IMR-90 (cell line): ENCODE results near the gene STRA8. TPM values are rescaled to one million over a fixed set of nuclear protein-coding genes. Genes with fewer than 3 reads are reported as not detected.

ENCODE experiments used
- ATAC-seq: fragments of 200-7000 bp; cut with Tn5 transposase; 2 replicates; pipeline ENCODE4 v1.9.1; 2020; ENCODE audit warnings: low read depth, mild to moderate bottlenecking, moderate library complexity
- BruUV-seq: library from RNA; stranded (reverse); fragments of 400-500 nt; replicated peaks from 2 replicates; lab custom pipeline; 2021; lab: Mats Ljungman, UMichigan
- CTCF ChIA-PET: fragments of 300-600 bp; formaldehyde crosslinking; extraction: SDS; loops from one replicate; lab custom pipeline; 2021; ENCODE audit warnings: antibody characterized with exemption; lab: Yijun Ruan, JAX
- POLR2A ChIA-PET: fragments of 300-600 bp; sonication (Branson Sonifier 250); formaldehyde crosslinking; loops from one replicate; lab custom pipeline; 2022; ENCODE audit warnings: antibody characterized with exemption; ENCODE audit not compliant: unreplicated experiment; lab: Charles Lee
- DNase-seq: peaks from one replicate; pipeline ENCODE4 v3.0.0; 2013
- H2AFZ ChIP-seq: replicated peaks from 2 replicates; pipeline ENCODE3; 2013; ENCODE audit warnings: low read length, mild to moderate bottlenecking; ENCODE audit not compliant: poor library complexity
- H2AK5ac ChIP-seq: 2 replicates; pipeline ENCODE4 v1.6.1; 2013; ENCODE audit warnings: low read depth, low read length, inconsistent platforms
- H2AK9ac ChIP-seq: replicated peaks from 2 replicates; pipeline ENCODE3; 2013; ENCODE audit warnings: mild to moderate bottlenecking, low read depth, low read length, moderate library complexity; ENCODE audit not compliant: poor library complexity
- H2BK120ac ChIP-seq: 2 replicates; pipeline ENCODE4 v1.6.1; 2013; ENCODE audit warnings: low read depth, low read length, inconsistent platforms
- H2BK15ac ChIP-seq: 3 replicates; pipeline ENCODE4 v1.6.1; 2013; ENCODE audit warnings: low read depth, low read length, inconsistent platforms
- H2BK20ac ChIP-seq: 2 replicates; pipeline ENCODE4 v1.6.1; 2013; ENCODE audit warnings: low read depth, mild to moderate bottlenecking, inconsistent platforms, low read length, moderate library complexity
- H2BK5ac ChIP-seq: 2 replicates; pipeline ENCODE4 v1.6.1; 2013; ENCODE audit warnings: mild to moderate bottlenecking, low read depth, low read length, inconsistent platforms; ENCODE audit not compliant: poor library complexity, severe bottlenecking
- H3K14ac ChIP-seq: replicated peaks from 2 replicates; pipeline ENCODE4 v1.6.1; 2013; ENCODE audit warnings: low read depth, low read length, inconsistent platforms
- H3K18ac ChIP-seq: 2 replicates; pipeline ENCODE4 v1.6.1; 2013; ENCODE audit warnings: low read depth, low read length, control low read depth
- H3K23ac ChIP-seq: 2 replicates; pipeline ENCODE4 v1.6.1; 2013; ENCODE audit warnings: low read depth, low read length, inconsistent platforms
- H3K27ac ChIP-seq: 2 replicates; pipeline ENCODE4 v1.5.1; 2013; ENCODE audit warnings: mild to moderate bottlenecking, control low read depth, low read length; ENCODE audit not compliant: insufficient read depth
- H3K27me3 ChIP-seq: 2 replicates; pipeline ENCODE4 v1.6.1; 2013; ENCODE audit warnings: low read length; ENCODE audit not compliant: control insufficient read depth, insufficient read depth
- H3K36me3 ChIP-seq: 2 replicates; pipeline ENCODE4 v1.6.1; 2013; ENCODE audit warnings: low read length, mixed read lengths; ENCODE audit not compliant: control insufficient read depth, insufficient read depth
- H3K4ac ChIP-seq: 2 replicates; pipeline ENCODE4 v1.6.1; 2013; ENCODE audit warnings: low read depth, low read length, inconsistent platforms
- H3K4me1 ChIP-seq: 2 replicates; pipeline ENCODE4 v1.6.1; 2013; ENCODE audit warnings: low read length, mixed read lengths; ENCODE audit not compliant: control insufficient read depth, insufficient read depth
- H3K4me2 ChIP-seq: 2 replicates; pipeline ENCODE4 v1.6.1; 2013; ENCODE audit warnings: low read depth, mild to moderate bottlenecking, control low read depth, low read length, moderate library complexity
- H3K4me3 ChIP-seq: 2 replicates; pipeline ENCODE4 v1.5.1; 2013; ENCODE audit warnings: low read depth, mild to moderate bottlenecking, control low read depth, low read length, moderate library complexity; ENCODE audit not compliant: insufficient read depth
- H3K56ac ChIP-seq: 2 replicates; pipeline ENCODE4 v1.6.1; 2013; ENCODE audit warnings: low read length, inconsistent platforms; ENCODE audit not compliant: insufficient read depth; ENCODE audit errors: extremely low read depth
- H3K79me1 ChIP-seq, 2 experiments: 2 replicates each; pipeline ENCODE4 v1.6.1; 2013; ENCODE audit warnings: low read length in 2 of 2, inconsistent platforms in 1 of 2, low read depth in 1 of 2
- H3K9ac ChIP-seq: 2 replicates; pipeline ENCODE4 v1.6.1; 2013; ENCODE audit warnings: low read depth, low read length, control low read depth
- H3K9me1 ChIP-seq: 2 replicates; pipeline ENCODE4 v1.6.1; 2013; ENCODE audit warnings: low read length, inconsistent platforms; ENCODE audit not compliant: insufficient read depth
- H3K9me3 ChIP-seq: 2 replicates; pipeline ENCODE4 v1.6.1; 2013; ENCODE audit warnings: low read length; ENCODE audit not compliant: control insufficient read depth, insufficient read depth
- H4K20me1 ChIP-seq: 2 replicates; pipeline ENCODE4 v1.6.1; 2013; ENCODE audit warnings: low read length, inconsistent platforms; ENCODE audit not compliant: insufficient read depth
- H4K5ac ChIP-seq: 2 replicates; pipeline ENCODE4 v1.6.1; 2013; ENCODE audit warnings: mild to moderate bottlenecking, low read depth, low read length, control low read depth
- H4K8ac ChIP-seq, 2 experiments: 2 replicates each; pipeline ENCODE4 v1.6.1; 2013; ENCODE audit warnings: low read depth in 2 of 2, low read length in 2 of 2, control low read depth in 1 of 2, inconsistent platforms in 1 of 2
- H4K91ac ChIP-seq: 2 replicates; pipeline ENCODE4 v1.6.1; 2013; ENCODE audit warnings: low read depth, low read length, inconsistent platforms; ENCODE audit not compliant: insufficient read depth
- CHD1 ChIP-seq: IDR thresholded peaks from 2 replicates; pipeline ENCODE4 v1.6.1; 2012; ENCODE audit warnings: low read depth, low read length, improper control_type of control experiment
- ELK1 ChIP-seq: fragments of 150-350 bp; IDR thresholded peaks from 2 replicates; pipeline ENCODE4 v1.6.1; 2016; ENCODE audit warnings: low read depth, mild to moderate bottlenecking, low read length, moderate library complexity, borderline replicate concordance
- FOS ChIP-seq: fragments of 150-350 bp; IDR thresholded peaks from 2 replicates; pipeline ENCODE4 v1.6.1; 2016; ENCODE audit warnings: low read depth, low read length
- MAFK ChIP-seq: IDR thresholded peaks from 2 replicates; pipeline ENCODE4 v1.6.1; 2012; ENCODE audit warnings: low read depth, low read length, improper control_type of control experiment
- MAZ ChIP-seq: IDR thresholded peaks from 2 replicates; pipeline ENCODE4 v1.6.1; 2012; ENCODE audit warnings: low read depth, mild to moderate bottlenecking, low read length, improper control_type of control experiment, moderate library complexity, borderline replicate concordance
- MXI1 ChIP-seq: IDR thresholded peaks from 2 replicates; pipeline ENCODE4 v1.6.1; 2012; ENCODE audit warnings: low read depth, mild to moderate bottlenecking, low read length, moderate library complexity, borderline replicate concordance
- RAD21 ChIP-seq: IDR thresholded peaks from 2 replicates; pipeline ENCODE4 v1.6.1; 2012; ENCODE audit warnings: low read length, improper control_type of control experiment
- RFX5 ChIP-seq: IDR thresholded peaks from 2 replicates; pipeline ENCODE4 v1.8.0; 2012; ENCODE audit warnings: low read depth, mild to moderate bottlenecking, low read length, moderate library complexity
- SMC3 ChIP-seq: fragments of 150-350 bp; IDR thresholded peaks from 2 replicates; pipeline ENCODE4 v1.6.1; 2016; ENCODE audit warnings: low read depth, mild to moderate bottlenecking, antibody characterized with exemption, low read length, moderate library complexity
- WGBS, 2 experiments: methylation state at CpG; one replicate each; pipeline versions ENCODE4 v1.1.5 to v1.1.7; 2013; ENCODE audit warnings: missing lambda C conversion rate in 2 of 2; ENCODE audit not compliant: insufficient read length in 1 of 2; ENCODE audit errors: extremely low coverage in 2 of 2; 5-methylcytosine and 5-hydroxymethylcytosine counted together
- dilution Hi-C: fragments of 300-500 bp; cut with HindIII; formaldehyde crosslinking; loops from one replicate; pipeline ENCODE4 v1.14.3; 2018; ENCODE audit warnings: low sequenced_read_pairs; ENCODE audit not compliant: unreplicated experiment
- in situ Hi-C: fragments of 300-500 bp; cut with MboI; formaldehyde crosslinking; loops from 3 replicates; pipeline ENCODE4 v1.14.3; 2019; ENCODE audit warnings: low sequenced_read_pairs, inconsistent platforms, mixed read lengths
- intact Hi-C: fragments of 100-400 bp; cut with micrococcal nuclease; formaldehyde crosslinking; loops from 2 replicates; pipeline ENCODE4 v1.10.0; 2022
- polyA plus RNA-seq, 3 experiments: library from polyadenylated mRNA; depleted of rRNA; stranded (reverse); fragments of >200 nt; gene quantifications; 2 replicates each; pipeline ENCODE4 v1.2.3, GENCODE V29; 2012; ENCODE audit warnings: low replicate concordance in 1 of 3
- total RNA-seq: library from RNA; depleted of rRNA; stranded (reverse); fragments of >200 nt; gene quantifications from 2 replicates; pipeline ENCODE4 v1.2.3, GENCODE V29; 2012
- TF ChIP-seq, protein P1 (sequence below): conservative IDR thresholded peaks from 2 replicates; pipeline ENCODE4 v1.5.1; 2012; ENCODE audit warnings: mild to moderate bottlenecking, low read depth, low read length, improper control_type of control experiment

The STRA8 gene
- total and polyA plus RNA-seq, 2 of the 4 experiments (the other 2 are of a cell fraction) = not detected

DNA sequence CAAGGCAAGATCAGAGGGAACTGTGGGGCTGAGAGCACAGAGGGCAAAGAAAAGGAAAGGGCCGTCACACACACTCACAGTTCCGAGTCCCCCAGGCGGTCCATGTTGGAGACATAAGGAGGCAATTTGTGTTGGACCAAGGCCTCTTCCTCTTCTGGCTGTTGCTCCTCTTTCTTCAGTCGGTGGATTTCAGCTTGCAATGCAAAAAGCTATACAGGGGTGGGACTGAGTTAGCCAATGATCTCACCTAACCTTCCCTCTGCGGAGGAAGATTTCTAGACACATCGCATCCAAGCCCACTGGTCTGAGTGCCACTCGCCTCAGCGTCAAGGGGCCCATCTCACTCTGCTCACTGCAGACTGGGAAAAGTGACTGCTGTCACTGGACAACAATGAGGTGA, 27.8 kb upstream of the STRA8 start:
- no TSS peak for BruUV-seq
- H3K79me1 ChIP-seq = peaks cover 8 to 38% of the 10 kb centered on the region in 2 experiments; a peak in 3 of 4 replicates
- no peak overlapping the region for H3K18ac ChIP-seq
- H3K9ac ChIP-seq = no peak overlapping the region
- H3K27ac ChIP-seq = no peak overlapping the region
- no peak overlapping the region for H2AK9ac ChIP-seq
- H2AK5ac ChIP-seq = no peak overlapping the region; the same call in 1 of the 2 replicates
- H3K4me2 ChIP-seq = no peak overlapping the region
- H4K8ac ChIP-seq = no peak overlapping the region
- intact Hi-C loops (no loop called here), dilution Hi-C loops (no loop called here), in situ Hi-C loops (no loop called here)
- no peak overlapping the region for H3K56ac ChIP-seq
- WGBS, 2 experiments = no CpG with 5 or more reads among the region's 8 CpGs
- no peaks in the 10 kb centered on the region for H4K20me1 ChIP-seq
- CTCF ChIA-PET = no interaction called here
- DNase-seq (no peak), ATAC-seq (no peak)
- H3K14ac ChIP-seq = no peak overlapping the region
- TF ChIP-seq ELK1 = no peak
- no peak for TF ChIP-seq MXI1
- no peak for TF ChIP-seq CHD1
- no peak for TF ChIP-seq MAZ
- no peak for TF ChIP-seq MAFK
- TF ChIP-seq SMC3 = no peak
- TF ChIP-seq FOS = no peak
- TF ChIP-seq, protein P1, sequence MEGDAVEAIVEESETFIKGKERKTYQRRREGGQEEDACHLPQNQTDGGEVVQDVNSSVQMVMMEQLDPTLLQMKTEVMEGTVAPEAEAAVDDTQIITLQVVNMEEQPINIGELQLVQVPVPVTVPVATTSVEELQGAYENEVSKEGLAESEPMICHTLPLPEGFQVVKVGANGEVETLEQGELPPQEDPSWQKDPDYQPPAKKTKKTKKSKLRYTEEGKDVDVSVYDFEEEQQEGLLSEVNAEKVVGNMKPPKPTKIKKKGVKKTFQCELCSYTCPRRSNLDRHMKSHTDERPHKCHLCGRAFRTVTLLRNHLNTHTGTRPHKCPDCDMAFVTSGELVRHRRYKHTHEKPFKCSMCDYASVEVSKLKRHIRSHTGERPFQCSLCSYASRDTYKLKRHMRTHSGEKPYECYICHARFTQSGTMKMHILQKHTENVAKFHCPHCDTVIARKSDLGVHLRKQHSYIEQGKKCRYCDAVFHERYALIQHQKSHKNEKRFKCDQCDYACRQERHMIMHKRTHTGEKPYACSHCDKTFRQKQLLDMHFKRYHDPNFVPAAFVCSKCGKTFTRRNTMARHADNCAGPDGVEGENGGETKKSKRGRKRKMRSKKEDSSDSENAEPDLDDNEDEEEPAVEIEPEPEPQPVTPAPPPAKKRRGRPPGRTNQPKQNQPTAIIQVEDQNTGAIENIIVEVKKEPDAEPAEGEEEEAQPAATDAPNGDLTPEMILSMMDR = no peak
- TF ChIP-seq RFX5 = no peak
- TF ChIP-seq RAD21 = no peak
- H3K4ac ChIP-seq = no peak overlapping the region; the same call in 1 of the 2 replicates
- H3K36me3 ChIP-seq = peaks cover 7% of the 10 kb centered on the region
- POLR2A ChIA-PET = no interaction called here
- H2AFZ ChIP-seq = no peak overlapping the region
- H3K4me1 ChIP-seq = peaks cover 8% of the 10 kb centered on the region; the same call in 1 of the 2 replicates
- H4K91ac ChIP-seq = no peak overlapping the region
- no peak overlapping the region for H4K5ac ChIP-seq
- no peaks in the 10 kb centered on the region for H3K9me3 ChIP-seq
- H3K23ac ChIP-seq = no peak overlapping the region
- H2BK15ac ChIP-seq = no peak overlapping the region
- H2BK5ac ChIP-seq = no peak overlapping the region
- H3K27me3 ChIP-seq = no peaks in the 10 kb centered on the region
- peaks cover 20% of the 10 kb centered on the region for H3K9me1 ChIP-seq
- H2BK120ac ChIP-seq = no peak overlapping the region
- no peak overlapping the region for H3K4me3 ChIP-seq
- no peak overlapping the region for H2BK20ac ChIP-seq
